HG03432 (cell line): ENCODE results near the gene ZBTB18.

Experiments used
- ATAC-seq: cut with Tn5 transposase; IDR thresholded peaks from one replicate; pipeline ENCODE4 v1.9.1; 2021; ENCODE audit warnings: mild to moderate bottlenecking, moderate library complexity; ENCODE audit not compliant: unreplicated experiment

ZBTB18 gene

DNA sequence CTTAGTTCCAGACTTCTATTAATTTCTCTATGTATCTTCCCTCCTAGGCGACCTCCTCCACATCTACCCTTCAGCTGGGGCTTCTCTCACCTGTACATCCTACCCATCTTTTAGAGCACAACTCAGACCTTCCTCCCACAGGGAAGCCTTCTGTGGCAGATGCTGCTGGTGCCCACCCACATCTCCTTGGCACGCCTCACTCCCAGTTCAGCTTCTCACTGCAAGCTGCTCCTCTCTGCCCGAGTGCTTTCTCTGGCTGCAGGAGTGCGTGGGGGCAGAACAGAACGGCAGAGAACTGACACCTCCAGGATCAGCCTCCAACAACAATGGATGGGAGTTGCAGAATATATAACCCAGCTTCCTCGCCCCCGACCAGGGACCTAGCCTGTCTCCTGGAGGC is 36.5 kb downstream of the ZBTB18 start:
- ATAC-seq: no peak

DNA sequence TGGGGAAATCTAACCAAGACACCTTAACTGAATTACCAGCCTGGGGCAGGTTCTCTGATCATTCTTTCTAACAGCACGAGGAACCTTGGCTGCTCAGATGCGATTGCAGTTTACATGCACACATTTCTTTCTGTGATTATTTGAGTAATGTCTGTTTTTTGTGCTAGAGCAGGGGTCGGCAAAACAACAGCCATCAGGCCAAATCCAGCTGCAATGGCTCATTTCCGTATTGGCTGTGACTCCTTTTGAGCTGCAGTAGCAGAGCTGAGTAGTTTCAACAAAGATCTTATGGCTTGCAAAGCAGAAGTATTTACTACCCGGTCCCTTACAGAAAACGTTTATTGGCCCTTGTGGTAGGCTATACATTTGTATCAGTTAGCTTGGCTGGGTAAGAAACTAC is 37.1 kb downstream of the ZBTB18 start:
- no peak for ATAC-seq

DNA sequence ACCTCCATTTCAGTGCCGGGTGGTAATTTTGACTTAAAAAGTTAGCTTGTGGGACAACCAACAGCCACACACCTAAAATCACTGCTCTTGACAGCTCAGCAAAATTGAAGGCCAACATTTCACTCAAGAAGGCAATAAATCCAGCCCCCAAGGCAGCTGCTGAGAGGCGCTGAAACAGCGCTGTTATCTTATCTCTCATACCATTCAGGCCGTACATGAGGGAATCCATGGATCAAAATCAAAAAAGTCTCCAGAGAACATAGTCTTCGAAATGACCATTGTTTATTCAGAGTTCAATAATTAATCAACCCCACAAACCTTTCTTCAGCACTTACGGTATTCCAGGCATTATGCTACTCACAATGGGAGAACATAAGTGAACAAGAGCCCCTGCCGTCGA is 38.5 kb downstream of the ZBTB18 start:
- ATAC-seq: no peak

DNA sequence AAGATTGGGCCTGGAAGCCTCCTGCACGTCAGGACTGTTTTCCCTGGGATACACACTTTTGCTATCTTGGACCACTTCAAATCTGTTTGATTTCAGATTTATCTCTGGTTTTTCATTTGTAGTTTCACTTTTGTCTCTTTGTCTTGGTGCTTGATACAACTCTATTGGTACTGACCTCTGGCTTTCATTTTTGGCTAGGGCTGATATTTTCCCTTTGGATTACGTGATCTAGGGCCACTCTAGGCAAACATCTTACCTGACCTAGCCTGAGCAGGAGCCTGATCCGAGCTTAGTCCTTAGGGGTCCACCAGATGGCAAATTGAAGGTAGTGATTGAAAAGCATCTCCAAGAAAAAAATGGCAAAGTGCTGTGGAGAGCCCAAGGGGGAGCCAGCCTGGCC is 39.6 kb downstream of the ZBTB18 start:
- no peak for ATAC-seq

DNA sequence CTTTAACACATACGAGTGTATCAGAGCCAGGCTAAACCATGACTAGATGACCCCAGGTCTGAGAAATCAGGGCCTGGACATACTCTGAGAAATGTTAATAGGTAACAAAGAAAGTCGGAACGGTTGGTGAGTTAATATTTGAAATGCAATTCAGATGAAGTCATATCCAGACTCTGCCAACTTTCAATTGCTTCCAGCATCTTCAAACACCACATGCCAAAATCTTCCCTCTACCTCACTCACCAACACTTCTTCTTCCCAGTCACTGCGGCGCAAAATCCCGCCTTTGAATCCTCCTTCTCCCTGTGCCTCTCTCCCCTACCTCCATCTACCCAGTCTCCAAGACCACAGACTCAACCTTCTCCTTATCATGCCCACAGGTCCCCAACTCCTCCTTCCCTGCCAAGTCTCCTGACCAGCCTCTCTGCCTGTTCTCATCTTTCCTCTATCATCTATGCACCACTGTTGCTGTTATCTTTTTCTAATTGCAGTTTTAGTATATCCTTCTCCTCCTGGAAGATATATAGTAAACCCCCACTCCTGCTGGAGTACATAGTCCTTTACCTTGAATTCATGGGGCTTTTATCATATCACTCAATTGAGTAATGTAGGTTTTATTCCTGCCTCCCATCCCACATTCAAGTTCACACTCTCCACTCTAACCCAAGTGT is 41.3 kb downstream of the ZBTB18 start:
- ATAC-seq: no peak

DNA sequence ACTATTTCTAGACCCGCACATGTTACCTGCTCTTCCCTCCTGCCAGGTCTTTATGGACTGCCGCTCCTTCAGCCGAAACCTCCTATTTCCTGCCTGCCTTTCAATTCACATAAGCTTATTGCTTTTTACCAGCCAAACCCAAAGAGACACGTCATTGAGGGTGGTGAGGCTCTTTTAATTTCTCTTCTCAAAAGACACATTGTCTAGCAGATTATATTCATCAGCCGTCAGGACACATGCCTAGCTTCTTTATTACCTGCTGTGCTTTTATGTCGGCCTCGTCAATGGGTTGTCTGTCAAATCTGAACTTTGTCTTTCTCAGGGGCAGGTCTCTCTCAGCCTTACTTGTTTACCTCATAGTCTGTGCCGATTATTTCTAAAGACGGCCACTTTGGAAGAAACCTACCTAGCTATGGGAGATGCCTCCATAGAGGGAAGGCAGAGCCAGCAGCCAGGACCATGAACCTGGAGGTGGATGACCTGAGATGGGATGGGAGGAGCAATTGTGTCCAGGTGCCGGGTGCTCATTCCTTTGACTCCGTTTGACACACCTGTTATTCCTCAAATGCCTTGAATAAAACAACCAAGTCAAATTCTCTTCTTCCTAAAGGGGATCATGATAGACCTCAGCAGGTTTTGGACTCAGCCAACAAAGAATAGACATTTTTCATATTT is 42.0 kb downstream of the ZBTB18 start:
- ATAC-seq: no peak

DNA sequence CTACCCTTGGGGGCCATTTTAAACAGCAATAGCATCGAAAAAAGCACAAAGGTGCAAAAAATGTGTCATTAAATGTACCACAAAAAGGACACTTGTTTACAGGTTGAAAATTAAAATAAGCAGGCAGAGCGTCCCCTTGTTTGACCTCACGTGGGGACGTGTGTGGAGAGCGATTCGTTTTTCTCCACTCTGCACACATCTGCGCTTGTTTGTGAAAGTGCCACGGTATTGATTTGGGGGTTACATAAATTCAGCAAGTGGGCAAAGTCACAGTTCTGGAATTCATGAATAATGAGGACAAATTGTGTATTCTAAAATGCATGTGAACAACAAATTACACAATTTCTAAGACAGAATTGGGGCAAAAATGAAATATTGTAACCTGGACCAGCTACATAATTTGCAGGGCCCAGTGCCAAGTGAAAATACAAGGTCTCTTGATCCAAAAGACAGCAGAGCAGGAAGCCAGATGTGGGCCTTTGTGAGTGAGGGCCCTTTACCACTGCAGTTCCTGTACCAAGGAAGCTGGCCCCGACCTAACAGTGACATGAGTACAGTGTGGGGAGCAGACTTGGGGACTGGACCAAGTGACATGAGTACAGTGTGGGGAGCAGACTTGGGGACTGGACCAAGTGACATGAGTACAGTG is 43.9 kb downstream of the ZBTB18 start:
- ATAC-seq: no peak

DNA sequence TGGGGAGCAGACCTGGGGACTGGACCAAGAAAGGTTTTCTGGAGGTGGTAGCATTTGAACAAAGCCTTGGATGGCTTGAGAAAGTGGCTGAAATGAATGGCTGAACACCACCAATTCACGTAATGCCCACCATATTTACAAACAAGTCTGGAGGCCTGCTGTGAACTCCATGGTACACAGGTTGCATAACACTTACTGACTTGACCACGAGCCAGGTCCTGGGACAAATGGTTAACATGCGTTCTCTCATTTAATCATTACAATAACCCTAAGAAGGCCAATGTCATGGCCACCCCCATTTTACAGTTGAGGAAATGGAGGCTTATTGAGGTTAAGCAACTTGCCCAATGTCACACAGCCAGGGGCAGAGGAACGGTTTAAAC is 44.4 kb downstream of the ZBTB18 start:
- ATAC-seq: no peak

DNA sequence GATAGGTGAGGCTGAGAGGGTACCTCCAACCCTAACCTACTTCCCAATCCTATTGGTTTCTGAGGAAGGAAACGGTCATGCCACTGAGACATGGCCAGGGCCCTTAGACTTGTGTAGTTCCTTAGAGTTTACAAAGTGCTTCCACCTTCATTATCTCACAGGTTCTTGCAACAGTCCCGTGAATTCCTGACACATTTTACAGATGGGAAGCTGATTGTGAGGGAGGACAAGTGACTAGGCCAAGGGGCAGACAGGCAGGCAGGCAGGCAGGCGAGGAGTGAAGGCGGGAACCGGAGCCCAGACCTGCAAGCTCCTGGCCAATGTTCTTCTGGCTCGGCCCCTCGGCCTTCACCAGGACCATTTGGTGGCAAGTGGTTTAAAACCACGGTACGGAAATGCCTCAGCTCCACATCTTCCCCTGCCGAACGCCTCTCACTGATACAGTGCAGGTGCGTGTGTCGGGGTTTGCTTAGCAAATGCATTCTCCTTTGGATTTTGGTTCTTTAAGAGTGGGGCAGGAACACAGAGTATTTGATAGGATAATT is 45.1 kb downstream of the ZBTB18 start:
- no peak for ATAC-seq

DNA sequence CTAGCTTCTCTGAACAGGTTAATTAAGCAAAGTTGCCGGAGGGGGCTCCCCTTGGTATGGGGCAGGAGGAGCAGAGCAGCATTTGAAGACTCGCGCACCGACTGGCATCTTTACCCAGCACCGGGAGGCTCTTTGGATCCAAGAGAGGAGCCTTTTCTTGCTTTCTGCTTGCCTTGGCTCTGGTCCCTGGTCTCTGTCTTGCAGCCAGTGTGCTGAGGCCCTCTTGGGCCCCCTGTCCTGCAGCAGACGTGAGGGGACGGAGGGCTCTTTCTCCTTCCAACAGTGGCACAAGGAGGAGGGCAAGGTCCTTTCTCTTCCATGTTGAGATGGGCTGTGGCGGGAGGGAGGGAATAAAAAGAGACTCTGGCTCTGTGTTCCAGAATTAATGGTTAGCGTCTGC is 45.6 kb downstream of the ZBTB18 start:
- no peak for ATAC-seq

DNA sequence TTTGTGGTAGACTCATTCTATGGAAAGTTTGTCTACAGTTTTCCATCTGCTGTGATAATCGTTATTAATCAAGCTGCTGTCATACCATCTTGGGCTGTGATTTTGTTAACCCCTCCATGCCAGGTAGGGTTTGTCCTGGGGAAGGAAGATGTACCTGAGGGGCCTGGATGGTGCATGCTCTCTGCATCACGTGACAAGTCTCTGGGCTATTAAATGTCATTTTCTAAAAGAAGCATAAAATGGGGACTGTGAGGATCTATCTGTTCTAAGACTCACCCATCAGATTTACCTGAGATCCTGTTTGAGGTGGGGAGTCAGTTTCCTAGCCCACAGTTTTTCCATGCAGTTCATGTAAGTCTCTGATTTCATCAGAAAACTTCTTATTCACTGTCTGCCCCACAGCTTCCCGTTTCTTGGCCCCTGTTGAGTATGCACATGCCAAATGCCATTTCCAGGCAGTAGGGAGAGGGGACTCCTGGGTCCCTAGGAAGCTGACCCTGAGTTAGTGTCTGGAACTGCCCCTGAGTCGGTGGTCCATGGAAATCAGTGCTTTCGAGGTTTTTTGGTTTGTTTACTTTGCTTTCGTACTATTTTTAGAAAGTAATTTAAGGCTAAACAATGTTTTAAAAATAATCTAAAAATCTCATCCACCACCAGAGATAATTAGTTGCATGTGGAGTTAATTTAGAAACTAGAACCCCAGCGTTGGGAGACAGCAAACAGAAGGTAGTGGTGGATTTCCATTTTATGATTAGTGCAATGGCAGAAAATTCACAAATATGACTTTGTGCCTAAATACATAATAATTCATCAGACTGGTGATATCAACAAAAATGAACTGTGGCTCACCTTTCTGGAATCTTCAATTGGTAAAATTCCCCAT is 46.7 kb downstream of the ZBTB18 start:
- no peak for ATAC-seq

DNA sequence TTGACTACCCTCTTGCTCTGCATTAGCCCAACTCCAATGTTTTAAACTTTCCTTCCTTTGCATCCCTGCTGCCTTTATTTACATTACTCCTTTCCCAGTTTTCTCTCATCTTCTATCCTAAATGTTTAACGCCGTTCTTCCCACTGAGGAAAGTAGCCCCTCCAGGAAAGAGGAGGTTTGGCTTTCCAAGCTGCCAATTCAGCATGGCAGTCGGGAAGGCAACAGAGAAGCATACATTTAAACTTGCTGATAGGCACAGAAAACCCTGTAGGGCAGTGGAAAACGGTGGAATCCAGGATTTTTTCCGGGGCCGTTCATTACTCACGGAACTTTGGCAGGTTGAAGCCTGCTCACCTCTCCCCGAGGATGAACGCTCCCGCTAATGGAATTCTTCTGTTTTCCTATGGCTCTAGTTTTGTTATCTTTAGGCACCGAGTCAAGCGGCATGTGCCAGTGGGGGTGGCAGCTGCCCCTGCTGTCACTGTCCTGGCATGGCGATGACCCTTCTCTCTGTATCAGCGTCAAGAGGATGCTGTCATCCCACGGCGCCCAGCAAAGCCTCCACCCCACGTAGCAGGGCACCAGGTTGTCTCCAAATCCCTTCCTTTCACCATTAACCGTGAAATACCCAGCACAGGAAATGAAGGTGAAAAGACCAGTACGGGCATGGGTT is 48.3 kb downstream of the ZBTB18 start:
- ATAC-seq: no peak

DNA sequence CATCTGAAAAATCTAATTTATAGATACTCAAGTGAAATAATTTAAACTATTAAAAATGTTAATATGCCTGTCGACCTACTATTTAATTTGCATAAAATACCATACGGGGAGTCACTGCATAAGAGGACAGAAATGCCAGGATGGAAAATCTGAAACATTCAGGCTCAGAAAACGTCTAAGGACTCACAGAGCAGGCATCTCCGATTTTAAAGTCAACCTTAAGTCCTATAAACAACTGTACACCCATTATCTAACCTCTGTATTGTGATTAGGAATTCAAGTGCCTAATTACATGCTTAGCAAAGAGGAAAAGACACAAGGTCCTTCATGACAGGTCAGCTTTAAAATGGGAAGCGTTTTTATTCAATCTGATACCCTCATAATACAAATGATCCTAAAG is 49.2 kb downstream of the ZBTB18 start:
- ATAC-seq: no peak

DNA sequence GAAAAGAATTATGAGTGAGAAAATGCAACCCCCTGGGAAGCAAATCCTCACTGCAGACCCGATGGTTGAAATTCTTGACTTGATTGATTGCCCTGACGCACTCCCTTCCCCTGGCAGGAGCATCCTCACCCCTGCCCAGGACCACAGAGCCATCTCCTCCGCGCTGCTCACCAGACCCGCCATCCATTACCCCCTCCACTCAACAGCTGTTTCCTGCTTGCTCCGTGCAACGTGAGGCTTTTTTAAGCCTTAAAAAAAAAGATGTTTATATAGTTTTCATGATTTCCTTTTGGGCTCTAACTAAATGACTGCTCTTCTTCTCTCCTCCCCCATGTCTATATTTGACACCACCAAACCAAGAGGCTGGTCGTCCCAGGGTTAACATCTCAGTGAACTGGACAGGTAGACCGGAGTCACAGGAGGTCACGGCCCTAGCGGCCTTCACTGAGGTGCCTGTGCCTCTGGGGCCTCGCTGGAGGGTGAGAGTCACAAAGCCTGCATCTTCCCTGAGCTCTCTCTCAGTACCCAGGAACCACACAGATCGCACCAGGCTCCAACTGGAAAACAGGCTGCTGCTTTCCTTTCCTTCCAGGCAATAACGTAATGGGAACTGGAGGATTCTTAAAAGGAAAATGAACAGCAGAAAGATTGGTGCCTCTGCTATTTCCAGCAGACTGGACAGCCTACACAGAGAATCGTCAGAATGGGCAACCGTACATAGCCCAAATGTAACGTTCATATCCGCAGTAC is 49.8 kb downstream of the ZBTB18 start:
- no peak for ATAC-seq

DNA sequence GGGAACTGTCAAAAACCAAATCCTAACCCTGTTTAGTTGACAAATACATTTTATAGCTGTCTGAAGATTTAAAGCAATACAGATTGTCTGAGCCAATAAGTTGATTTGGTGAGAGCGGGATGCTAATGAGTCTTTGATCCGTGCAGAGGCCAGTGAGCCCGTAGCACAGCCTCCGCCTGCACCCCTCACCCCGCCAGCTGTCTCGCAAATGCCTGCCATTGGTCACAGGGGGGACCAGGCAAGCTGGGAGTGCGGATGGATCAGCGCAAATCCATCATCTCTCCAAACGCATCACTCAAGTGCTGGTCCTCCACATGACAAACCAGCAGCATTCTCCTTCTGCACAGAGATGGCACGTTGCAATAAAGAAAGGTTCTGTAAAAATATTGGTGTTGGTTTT is 51.0 kb downstream of the ZBTB18 start:
- no peak for ATAC-seq

DNA sequence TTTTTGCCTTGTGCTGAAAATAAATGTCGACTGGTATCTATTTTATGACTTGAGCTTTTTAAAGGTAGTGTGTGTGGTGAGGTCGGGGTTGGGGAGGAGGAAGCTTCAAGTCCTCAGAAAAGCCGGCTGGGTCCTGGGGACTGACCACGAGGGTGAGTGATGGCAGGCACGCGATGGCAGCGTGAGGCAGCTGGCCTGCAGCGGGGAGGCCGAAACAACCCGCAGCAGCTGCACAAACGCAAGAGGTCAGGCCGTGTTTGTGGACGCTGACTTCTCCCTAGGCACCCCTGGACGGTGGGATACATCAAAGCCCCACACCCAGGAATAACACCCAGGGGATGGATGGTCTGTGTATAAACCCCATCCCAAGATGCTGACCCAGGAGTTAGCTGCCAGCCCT is 51.4 kb downstream of the ZBTB18 start:
- ATAC-seq: no peak

DNA sequence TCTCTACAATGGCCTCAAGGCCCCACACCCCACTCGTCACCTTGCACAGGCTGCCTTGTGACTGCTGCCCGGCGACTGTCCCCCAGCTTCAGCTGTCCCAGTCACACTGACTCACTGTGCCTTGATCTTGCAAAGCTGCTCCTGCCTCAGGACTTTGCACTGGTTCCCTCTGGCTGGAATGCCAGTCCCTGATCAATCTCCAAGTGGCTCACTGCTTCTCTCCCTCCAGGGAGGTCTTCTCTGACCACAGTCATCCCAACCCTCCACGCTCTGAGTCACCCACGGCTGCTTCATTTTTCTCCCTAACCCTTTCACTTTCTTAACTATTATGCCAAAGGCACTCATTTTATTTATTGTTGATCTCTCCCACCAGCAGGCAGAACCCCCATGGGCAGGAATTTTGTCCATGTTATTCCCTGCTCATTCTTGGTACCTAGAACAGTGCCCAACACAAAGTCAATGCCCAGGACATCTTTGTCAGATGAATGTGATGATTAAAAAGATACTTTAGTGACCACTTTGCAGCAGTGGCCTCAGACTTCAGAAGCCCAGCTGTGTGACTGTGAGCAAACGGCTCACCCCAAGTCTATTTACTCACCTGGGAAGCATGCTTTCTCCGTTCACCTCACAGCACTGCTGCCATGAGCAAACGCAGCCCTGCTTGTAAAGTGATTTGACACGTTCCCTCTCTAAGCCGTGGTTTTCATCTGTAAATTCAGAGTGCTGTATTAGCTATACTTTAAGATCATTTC is 53.4 kb downstream of the ZBTB18 start:
- no peak for ATAC-seq

DNA sequence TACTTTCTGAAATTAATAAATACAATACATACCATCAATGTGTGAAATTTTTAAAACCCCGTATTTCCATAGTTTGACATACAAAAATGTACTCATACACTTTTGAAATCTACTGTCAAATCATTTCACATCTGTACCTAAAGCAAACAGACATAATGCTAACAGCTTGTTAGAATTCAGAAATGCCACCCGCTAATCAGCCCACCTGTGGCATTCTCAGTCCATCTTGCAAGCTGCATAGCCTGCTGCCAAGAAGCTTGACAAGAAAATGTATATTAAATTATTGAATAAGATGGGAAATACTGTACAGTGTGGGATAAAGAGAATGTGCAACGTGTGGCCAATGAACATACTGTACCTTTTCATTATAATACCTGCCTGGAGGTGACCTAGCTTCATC is 55.1 kb downstream of the ZBTB18 start:
- ATAC-seq: no peak
